Measurements from ENCODE around the gene ZFP90.

Gene ZFP90

DNA sequence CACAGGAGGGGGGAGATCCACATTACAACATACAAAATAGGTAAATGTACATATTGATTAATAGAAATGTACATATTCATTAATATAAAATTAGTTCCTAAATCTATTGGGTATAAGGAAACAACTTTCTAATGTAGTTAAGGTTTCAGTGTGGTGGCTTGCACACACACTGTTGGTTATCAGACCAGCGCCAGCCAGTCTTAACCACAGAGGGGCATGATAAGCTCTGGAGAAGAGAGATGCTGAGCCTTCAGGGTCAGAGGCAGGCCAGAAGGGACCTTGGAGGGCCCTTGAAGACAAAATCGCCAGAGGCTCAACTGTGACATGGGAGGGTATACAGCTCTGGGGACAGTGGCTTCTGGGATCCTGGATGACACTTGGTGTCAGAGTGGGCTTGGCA lies 10.9 kb upstream of the ZFP90 start:
- no peak for DNase-seq (ENCODE audit: low read depth in 2 of 2)
- TF ChIP-seq, protein P1, sequence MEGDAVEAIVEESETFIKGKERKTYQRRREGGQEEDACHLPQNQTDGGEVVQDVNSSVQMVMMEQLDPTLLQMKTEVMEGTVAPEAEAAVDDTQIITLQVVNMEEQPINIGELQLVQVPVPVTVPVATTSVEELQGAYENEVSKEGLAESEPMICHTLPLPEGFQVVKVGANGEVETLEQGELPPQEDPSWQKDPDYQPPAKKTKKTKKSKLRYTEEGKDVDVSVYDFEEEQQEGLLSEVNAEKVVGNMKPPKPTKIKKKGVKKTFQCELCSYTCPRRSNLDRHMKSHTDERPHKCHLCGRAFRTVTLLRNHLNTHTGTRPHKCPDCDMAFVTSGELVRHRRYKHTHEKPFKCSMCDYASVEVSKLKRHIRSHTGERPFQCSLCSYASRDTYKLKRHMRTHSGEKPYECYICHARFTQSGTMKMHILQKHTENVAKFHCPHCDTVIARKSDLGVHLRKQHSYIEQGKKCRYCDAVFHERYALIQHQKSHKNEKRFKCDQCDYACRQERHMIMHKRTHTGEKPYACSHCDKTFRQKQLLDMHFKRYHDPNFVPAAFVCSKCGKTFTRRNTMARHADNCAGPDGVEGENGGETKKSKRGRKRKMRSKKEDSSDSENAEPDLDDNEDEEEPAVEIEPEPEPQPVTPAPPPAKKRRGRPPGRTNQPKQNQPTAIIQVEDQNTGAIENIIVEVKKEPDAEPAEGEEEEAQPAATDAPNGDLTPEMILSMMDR (IDR thresholded peaks at IDR 0.05; ENCODE audit: low read depth, low read length), result no peak
- H3K4me3 ChIP-seq (replicated peaks in 1 of 2; ENCODE audit: low read depth in 2 of 2, low read length in 2 of 2), result no peak overlapping the region

DNA sequence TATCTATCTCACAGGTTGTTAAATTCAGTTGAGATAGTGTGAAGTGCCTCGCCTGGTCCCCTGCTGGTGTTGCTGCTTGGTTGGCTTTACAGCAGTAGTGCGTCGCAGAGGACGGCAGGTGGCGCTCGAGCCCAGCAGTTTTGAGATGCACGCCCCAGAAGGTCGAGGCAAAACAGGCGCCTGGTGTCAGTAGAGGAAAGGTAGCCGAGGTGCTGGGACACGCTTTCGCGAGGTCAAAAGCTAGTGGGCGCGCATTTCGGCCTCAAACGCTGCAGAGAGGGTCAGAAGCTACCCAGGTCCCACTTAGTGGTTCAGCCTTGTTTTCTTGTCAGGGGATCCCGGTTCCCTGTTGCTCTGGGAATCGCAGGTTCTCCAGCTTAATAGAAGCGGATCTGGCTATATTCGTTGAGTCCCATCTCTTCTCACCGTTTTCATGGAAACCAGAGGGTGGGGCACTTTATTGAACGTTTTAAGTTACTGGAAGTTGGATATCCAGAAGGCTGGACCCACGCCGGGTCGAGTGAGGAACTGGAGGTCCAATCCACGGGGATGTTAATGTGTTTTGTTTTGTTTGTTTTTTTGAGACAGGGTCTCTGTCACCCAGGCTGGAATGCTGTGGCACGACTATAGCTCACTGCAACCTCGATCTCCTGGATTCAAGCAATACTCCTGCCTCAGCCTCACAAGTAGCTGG lies 10.3 kb upstream of the ZFP90 start:
- TF ChIP-seq, protein P1 (IDR thresholded peaks at IDR 0.05; ENCODE audit: low read depth, low read length), result peak; percentile 95
- peak overlapping the region in 1 of 2 donors; percentile 16 for H3K4me3 ChIP-seq (replicated peaks in 1 of 2; ENCODE audit: low read depth in 2 of 2, low read length in 2 of 2)
- peak; percentile 81 to 83 for DNase-seq (ENCODE audit: low read depth in 2 of 2)

DNA sequence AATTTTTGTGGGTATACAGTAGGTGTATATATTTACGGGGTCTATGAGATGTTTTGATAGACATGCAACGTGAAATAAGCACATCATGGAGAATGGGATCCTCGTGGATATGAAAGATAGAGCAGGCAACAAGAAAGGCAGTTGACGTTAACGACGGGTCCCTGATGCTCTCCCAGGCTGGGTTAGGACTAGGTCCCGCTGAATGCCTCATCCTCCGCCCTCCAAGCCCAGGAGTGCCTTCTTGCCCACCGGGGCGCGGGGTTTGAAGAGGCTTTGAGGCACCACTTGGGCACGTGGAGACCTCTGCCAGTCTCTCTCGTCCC lies 9.5 kb upstream of the ZFP90 start:
- peak overlapping the region; percentile 73 to 87 for H3K4me3 ChIP-seq (replicated peaks in 1 of 2; ENCODE audit: low read depth in 2 of 2, low read length in 2 of 2)
- DNase-seq (ENCODE audit: low read depth in 2 of 2), result no peak
- TF ChIP-seq, protein P1 (IDR thresholded peaks at IDR 0.05; ENCODE audit: low read depth, low read length), result no peak

DNA sequence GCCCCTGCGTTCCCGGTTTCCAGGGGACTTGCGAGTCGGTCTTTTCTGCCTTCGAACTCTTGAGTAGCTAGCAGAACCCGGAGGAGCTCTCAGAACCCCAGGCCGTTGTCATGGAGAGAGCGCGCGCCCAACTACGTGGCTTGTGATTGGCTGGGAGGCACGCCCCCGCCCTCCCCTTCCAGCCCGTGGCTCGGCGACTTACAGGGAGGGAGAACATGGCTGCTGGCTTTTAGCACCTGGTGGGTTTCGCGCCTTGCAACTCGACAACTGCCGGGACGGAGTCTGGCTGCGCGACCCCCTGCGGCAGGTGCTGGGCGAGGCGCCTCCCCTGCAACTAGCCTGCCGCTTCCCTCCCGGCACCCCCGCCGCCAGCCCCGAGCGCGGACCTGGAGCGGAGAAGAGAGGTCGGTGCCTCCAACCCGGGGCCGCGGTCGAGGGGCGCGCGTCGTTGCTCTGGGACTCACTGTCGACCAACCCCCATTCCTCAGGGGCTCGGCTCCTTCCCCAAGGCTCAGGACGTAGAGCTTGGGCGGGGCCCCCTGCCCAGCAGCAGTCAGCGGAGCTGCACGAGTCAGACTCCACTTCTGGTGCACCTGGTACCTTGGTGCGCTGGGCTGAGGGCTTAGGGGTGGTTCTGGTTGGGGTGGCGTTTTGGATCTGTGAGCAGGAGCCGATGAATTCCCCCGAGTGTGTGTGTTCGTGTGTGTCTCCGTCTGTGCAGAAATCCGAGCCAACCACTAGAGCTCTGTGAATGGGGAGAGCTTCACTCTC lies 9.0 kb upstream of the ZFP90 start:
- DNase-seq (ENCODE audit: low read depth in 2 of 2), result peak; percentile 87 to 88
- TF ChIP-seq, protein P1 (IDR thresholded peaks at IDR 0.05; ENCODE audit: low read depth, low read length), result no peak
- H3K4me3 ChIP-seq (replicated peaks in 1 of 2; ENCODE audit: low read depth in 2 of 2, low read length in 2 of 2), result peak overlapping the region; percentile 73 to 87

DNA sequence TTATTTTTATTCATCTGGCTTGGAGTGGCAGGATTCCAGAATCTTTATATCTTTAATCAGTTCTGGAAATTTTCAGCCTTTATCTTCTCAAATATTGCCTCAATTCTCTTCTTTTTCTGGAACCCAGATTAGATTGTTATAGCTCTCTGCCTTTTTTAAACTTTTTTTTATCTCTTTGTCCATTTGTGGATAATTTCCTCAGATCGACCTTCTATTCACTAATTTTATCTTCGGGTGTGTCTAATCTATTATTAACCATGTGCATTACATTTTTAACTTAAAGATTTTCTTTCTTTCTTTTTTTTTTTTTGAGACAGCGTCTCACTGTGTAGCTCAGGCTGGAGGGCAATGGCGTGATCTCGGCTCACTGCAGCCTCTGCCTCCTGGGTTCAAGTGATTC lies 5.2 kb upstream of the ZFP90 start:
- no peak overlapping the region for H3K4me3 ChIP-seq (replicated peaks in 1 of 2; ENCODE audit: low read depth in 2 of 2, low read length in 2 of 2)
- TF ChIP-seq, protein P1 (IDR thresholded peaks at IDR 0.05; ENCODE audit: low read depth, low read length), result no peak
- no peak for DNase-seq (ENCODE audit: low read depth in 2 of 2)

DNA sequence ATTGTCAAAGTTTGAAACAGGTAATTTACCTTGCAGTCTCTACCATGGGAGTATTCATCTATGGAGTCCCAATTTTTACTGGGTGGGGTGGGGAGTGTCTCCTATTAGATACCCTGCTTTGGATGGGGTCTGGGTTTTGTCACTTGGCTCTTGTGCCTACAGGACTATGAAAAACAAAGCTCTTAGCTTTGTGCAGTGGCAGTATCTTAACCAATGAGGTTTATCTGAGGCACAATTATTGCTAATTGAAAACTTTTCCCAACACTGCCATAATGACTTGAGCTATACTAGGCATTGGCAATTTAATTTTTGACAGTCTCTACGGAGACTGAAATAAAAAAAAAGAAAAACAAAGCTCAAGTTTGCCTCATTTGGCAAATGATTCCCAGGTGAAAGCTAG lies 3.8 kb upstream of the ZFP90 start:
- TF ChIP-seq, protein P1 (IDR thresholded peaks at IDR 0.05; ENCODE audit: low read depth, low read length), result no peak
- DNase-seq (ENCODE audit: low read depth in 2 of 2), result no peak
- no peak overlapping the region for H3K4me3 ChIP-seq (replicated peaks in 1 of 2; ENCODE audit: low read depth in 2 of 2, low read length in 2 of 2)
